Myocyte (in vitro differentiated cells): ENCODE measurements around the gene FAM24B. TPM values are rescaled to one million over a fixed set of nuclear protein-coding genes. Genes with fewer than 3 reads are reported as not detected.

Source experiments
- DNase-seq: peaks from one replicate; pipeline ENCODE4 v3.0.0-alpha.2; 2012; ENCODE audit warnings: low read depth
- total RNA-seq: library from RNA; depleted of rRNA; stranded (reverse); fragments of >200 nt; gene quantifications from 2 replicates; pipeline ENCODE4 v1.2.3, GENCODE V29; 2014

Gene FAM24B
- total RNA-seq, 1 donor from 2014 or later = 10.1 TPM

DNA sequence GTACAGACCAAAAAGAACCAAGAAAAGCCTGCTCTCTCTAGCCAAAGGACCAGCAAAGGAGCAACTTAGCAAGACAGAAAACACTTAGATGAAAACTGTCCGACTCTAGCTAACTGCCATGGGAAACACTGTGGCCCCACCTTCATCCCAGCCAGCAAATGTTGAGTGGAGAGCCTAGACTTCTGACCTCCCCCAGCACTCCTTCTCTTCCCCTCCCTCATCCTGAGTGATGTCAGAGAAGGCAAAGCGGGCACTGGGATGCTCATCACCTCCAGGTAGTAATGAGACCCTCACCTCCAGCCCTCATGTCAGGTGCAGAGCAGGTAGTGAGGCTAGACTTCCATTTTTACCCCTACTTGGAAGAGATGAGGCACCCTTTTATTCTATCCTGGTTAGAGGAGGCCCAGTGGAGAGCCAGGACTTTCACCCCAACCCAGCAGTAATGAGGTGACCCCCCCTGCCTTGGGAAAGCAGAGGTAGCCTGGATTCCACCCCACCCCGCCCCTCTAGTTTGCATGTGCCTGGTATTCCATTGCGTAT lies 50.6 kb downstream of the FAM24B start:
- DNase-seq = no peak

DNA sequence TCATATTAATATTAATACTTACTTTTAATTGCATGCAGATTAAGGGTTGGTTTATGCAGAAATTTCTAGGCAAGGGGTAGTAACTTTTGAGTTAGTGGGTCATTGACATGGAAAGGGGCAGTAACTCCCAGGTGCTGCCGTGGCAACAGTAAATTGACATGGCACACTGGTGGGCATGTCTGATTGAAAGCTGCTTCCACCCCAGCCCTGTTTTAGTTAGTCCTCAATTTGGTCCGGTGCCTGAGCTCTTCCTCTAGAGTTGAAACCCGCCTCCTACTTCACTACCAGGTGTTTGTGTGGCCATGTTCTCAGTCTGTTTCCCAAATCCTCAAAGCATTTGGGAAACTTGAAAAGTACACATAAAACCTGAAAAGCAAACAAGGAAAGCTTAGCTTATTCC lies 52.1 kb downstream of the FAM24B start:
- DNase-seq = no peak

DNA sequence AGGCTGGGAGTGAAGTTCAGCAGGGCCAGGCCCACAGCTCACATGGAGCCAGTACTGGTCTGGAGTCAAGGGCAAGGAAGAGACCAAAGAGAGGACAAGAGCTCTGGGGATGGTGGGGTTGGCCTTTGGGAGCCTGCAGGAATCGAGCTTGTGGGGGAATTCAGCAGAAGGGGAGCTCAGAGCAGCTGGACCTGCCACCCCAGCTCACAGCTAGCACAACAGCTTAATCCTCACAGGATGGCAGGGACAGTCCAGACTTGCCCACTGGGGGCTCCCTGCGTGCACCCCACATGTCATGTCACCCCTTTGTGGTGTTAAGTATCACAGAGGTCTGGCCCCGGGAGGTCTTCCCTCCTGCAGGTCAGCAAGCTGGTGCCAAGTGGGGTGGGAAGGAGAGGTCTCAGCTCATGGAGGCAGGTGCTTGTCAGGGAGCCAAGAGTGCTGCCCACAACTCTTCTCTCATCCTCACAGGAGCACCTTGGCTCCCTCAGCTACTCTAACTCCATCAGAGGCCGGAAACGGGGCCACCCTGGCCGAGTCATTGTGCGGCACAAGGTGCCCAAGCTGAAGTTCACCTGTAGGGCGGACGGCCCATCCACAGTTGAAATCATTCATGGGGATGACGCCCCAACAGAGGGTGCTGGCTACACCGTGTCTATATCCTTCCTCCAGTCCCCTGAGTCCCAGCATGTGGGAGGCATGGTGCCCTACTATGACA lies 56.2 kb downstream of the FAM24B start:
- no peak for DNase-seq

DNA sequence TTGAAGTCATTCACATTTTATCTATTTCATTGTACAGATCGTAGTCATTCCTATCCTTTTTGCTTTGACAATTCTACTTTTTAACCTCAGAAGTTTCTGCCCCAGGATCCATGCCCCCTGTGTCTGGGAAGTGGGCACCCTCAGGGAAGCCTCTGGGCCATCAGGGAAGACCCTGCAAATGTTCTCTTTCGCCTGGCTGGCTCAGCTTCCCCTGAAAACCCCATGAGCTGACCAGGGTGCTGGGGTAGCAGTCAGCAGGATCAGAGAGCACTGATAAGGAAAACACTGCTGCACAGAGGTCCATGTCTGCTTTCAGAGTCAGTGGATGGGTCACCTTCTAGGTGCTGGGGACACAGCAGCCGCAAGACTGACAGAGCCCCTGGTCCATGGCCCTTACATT lies 57.6 kb downstream of the FAM24B start:
- no peak for DNase-seq

DNA sequence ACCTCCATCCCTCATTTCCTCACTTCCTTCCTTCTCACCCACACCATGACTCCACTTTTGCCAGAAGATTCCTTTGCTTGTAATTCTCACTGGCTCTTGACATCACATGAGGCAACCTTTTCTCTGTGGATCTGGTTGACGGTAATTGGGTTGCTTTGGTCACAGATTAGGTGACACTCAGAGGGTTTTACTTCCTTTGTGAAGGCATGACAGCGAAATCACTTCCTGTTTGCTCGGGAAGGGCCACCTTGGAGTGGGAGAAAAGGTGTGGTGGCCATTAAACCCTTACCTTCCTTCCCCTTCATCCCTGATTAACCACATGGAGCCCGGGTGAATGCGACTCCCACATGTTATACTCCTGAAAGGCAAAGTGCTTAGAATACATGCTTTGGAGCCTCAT lies 63.9 kb downstream of the FAM24B start:
- no peak for DNase-seq

DNA sequence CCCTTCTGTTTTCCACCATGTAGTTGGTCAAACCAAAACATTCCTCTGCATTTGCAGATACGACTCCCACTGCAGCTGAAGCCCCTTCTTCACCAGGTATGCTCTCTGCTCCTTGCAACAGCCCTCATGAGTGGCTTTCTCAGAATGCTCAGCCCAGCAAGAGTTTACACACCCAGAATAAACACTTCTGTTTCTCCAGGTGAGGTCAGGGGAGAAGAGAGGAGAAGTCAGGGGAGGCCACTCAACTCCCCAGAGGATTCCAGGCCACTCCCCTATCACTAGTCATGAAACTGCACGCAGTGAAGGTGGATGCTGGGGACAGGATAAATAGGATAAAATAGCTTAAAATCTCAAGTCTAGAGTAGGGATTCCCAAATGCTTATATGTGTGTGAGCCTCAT lies 64.9 kb downstream of the FAM24B start:
- no peak for DNase-seq

DNA sequence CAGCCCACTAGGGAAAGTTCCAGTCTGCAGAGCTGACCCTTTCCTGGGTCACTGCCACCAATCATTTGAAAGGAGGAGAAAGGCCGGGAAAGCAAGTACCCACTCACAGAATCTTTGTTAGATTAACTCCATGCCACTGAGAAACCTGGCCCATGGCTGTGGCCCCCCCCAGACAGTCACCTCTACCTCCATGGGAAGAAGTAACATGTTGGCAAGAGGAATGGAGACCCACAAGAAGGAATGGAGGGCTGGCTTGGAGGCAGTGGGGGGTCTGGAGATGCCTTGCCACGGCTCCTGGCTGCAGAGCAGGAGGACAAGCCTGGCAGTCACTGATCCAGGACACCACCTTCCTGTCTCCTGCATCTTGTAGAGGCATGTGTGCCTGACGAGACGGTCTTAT lies 66.6 kb downstream of the FAM24B start:
- no peak for DNase-seq

DNA sequence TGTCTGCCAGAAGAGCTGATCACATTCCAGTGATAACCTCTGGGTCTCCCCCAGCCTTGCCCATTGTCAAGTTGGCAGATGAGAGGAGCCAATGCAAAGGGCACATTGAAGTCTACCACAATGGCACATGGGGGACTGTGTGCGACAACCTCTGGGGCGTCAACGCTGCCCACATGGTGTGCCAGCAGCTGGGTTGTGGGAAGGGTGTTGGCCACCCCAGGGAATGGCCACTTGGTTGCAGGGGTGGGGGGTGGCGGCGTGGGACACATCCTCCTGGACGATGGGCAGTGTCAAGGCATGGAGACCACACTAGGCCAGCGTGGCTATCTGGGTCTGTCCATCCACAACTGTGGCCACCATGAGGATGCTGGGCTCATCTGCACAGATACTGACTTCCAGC lies 77.1 kb downstream of the FAM24B start:
- DNase-seq = no peak

Other genes with a start within 250 kb of the FAM24B start
- not detected in 2 replicates for gene C10orf120, start 179.7 kb downstream of the FAM24B start, total RNA-seq
- gene CUZD1, start 33.7 kb downstream of the FAM24B start, total RNA-seq = 16.7 and 40.3 TPM in 2 replicates
- not detected in 2 replicates for gene FAM24A, start 31.0 kb upstream of the FAM24B start, total RNA-seq
- 14.6 and 14.8 TPM in 2 replicates for gene C10orf88, start 74.6 kb upstream of the FAM24B start, total RNA-seq
- 6.8 and 6.9 TPM in 2 replicates for gene PSTK, start 100.8 kb upstream of the FAM24B start, total RNA-seq
- gene IKZF5, start 129.2 kb upstream of the FAM24B start, total RNA-seq = 7.9 and 86.1 TPM in 2 replicates
- 5.9 and 8.1 TPM in 2 replicates for gene ACADSB, start 129.4 kb upstream of the FAM24B start, total RNA-seq